ENCODE data around the gene ATP2C2.
"Not testable (repeated sequence)": the region's sequence is repeated elsewhere in the genome, so short reads cannot be mapped to it uniquely, and the experiment has no call there.

Gene ATP2C2

DNA sequence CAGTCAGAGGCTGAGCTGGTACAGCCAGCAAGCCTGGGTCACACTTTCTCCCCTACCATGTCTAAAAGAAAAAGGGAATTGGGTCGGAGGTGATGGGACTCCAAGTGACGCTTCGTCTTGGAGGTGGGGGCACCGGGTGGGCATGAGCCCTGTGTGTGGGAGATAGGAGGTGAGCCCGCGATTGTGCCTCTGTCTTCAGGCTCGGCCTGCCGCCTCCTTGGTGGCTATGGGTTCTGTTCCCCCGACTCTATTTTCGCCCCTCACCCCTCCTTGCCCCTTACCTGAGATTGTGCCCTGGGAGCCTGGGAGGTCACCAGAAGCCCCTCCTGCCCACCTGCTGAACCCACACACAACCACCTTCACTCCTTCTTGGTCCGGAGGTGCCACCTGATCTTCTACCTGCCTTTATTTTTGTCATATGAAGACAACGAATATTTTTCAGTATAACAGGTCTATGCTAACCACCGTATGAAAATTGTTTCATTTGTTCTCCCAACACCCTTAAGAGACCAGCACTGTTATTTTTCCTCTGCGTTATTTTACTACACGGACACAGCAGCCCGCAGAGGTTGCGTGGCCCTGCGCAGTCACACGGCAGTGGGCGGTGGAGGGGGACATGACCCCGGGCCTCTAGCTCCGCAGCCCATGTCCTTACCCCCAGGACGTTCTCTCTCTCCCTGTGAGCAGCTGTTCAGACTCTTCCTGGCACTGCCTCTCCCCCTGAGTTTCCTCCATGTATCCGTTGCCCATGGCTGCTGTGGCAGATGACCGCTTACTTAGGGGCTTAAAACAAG lies 49.9 kb downstream of the ATP2C2 start:
- in situ Hi-C loops (cut with MboI; ENCODE audit: low sequenced_read_pairs) = no loop called here

- in situ Hi-C loops (cut with MboI; ENCODE audit: low sequenced_read_pairs) = no loop called here
Measured at GRCh38 chr16:84419730-84420129, 51.4 kb downstream of the ATP2C2 start.

- in situ Hi-C loops (cut with MboI; ENCODE audit: low sequenced_read_pairs) = not testable (repeated sequence)
Measured at GRCh38 chr16:84420556-84420955, 52.2 kb downstream of the ATP2C2 start.

- in situ Hi-C loops (cut with MboI; ENCODE audit: low sequenced_read_pairs) = no loop called here
Measured at GRCh38 chr16:84421081-84421937, 53.0 kb downstream of the ATP2C2 start.

DNA sequence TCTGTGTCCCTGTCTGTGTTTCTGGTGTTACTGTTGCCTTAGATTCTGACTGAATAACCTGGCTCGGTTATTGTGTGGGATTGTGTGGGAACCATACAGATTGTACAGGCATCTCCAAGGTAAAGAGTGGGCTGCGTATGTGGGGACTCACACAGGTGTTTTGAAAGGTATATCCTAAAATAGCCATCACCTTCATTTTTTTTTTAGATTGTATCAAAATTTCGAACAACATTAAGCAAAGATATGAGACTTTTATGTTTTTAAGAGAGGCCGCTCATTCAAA lies 53.5 kb downstream of the ATP2C2 start:
- in situ Hi-C loops (cut with MboI; ENCODE audit: low sequenced_read_pairs) = no loop called here

GRCh38 chr16:84423416-84423837 lies 55.1 kb downstream of the ATP2C2 start:
- in situ Hi-C loops (cut with MboI; ENCODE audit: low sequenced_read_pairs) = no loop called here

DNA sequence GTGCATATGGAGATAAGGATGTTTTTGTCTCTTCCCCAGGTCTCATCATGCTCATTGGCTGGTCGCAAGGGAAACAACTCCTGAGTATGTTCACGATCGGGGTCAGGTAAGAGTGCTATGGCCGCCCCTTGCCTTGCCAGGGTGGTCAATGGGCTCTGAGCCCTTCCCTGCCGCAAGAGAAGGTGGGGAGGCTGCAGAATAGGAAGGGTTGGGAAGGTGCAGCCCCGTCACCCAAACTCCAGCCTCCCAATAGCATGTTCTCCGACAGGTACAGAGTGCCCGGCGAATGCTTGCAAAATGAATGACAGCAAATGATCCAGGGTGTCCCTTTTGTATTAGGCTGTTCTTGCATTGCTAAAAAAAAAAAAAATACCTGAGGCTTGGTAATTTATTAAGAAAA lies 57.4 kb downstream of the ATP2C2 start:
- in situ Hi-C loops (cut with MboI; ENCODE audit: low sequenced_read_pairs) = no loop called here

DNA sequence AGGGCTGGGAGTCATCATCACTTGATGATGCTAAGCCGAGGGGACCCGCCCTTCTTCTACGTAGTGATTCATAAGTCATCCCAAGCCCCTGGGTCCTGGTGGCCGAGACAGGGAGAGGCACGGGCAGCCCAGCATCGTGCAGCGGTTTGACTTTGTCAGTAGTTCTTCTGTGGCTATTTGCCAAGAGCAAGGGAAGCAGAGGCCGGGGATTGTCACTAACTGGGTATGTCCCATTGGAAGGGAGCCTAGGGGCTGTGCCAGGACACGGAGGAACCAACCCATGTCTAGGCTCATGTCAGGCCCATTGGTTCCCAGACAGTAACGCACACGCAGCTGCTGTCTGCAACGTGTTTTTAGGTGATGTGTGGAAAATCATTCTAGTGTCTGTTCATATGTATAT lies 58.5 kb downstream of the ATP2C2 start:
- in situ Hi-C loops (cut with MboI; ENCODE audit: low sequenced_read_pairs) = no loop called here

- in situ Hi-C loops (cut with MboI; ENCODE audit: low sequenced_read_pairs) = no loop called here
Measured at GRCh38 chr16:84427553-84427952, 59.2 kb downstream of the ATP2C2 start.

GRCh38 chr16:84430860-84431259 lies 62.5 kb downstream of the ATP2C2 start:
- in situ Hi-C loops (cut with MboI; ENCODE audit: low sequenced_read_pairs) = no loop called here

DNA sequence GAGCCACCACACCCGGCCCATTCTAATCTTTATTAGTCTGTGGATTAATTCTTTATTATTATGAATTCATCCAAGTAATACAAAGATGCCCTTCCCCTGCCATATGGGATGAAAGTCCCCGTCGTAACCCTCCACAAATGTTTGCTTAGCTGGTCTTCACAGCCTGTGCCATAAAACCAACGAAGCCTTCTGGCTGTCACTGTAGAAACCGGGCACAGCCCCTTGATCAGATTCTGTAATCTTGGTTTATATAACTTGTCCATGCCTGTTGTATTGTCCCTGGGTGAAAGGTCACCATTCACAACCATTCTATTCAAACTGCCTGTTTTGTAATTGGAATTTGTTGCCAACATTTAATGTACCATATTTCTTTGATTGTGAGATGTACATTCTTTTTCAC lies 66.5 kb downstream of the ATP2C2 start:
- in situ Hi-C loops (cut with MboI; ENCODE audit: low sequenced_read_pairs) = no loop called here

DNA sequence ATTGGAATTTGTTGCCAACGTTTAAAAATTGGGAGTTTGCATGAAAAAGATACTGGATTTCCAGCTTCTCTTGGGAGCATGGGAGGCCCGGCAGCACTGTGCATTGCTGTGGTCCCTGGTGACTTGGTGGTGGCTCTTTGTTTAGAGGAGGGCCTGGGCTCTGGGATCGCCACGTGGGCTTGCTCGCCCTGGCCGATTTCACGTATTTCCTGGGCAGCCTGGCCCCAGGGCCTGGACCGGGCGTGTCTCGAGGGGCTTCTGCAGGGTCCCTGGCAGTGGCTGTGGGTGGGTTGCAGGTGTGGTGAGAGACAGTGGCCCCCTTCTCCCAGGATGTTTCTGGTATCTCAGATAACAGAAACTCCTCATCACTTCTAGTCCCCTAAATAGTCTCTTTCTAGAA lies 67.9 kb downstream of the ATP2C2 start:
- in situ Hi-C loops (cut with MboI; ENCODE audit: low sequenced_read_pairs) = no loop called here

DNA sequence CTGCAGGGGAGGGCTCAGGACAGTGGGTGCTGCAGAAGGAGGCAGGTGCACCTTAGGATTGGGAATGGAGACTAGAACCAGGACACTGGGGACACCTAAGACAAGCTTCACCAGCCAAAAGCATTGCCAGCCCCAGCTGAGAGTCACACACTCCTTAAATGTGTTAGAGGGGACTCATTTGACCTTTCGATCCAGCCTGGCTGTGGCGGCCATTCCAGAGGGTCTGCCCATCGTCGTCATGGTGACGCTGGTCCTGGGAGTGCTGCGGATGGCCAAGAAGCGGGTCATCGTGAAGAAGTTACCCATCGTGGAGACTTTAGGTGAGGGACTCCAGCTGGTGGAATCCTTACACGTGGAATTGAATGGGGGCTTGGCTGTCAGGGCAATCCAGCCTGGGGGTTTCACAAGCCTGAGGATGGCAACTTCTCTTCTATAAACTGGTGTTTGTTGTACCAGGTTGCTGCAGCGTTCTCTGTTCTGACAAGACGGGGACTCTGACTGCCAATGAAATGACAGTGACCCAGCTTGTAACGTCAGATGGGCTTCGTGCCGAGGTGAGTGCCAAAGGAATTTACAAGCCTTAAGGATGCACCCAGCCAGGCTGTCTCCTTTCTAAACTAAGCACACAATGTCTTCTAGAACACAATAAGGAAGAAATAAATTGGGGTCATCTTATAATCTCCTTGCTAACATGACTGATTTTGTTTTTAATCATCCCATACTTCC lies 70.8 kb downstream of the ATP2C2 start:
- in situ Hi-C loops (cut with MboI; ENCODE audit: low sequenced_read_pairs) = no loop called here

- in situ Hi-C loops (cut with MboI; ENCODE audit: low sequenced_read_pairs) = no loop called here
Measured at GRCh38 chr16:84442416-84443145, 74.2 kb downstream of the ATP2C2 start.

GRCh38 chr16:84443166-84443802 lies 74.9 kb downstream of the ATP2C2 start:
- in situ Hi-C loops (cut with MboI; ENCODE audit: low sequenced_read_pairs) = no loop called here

DNA sequence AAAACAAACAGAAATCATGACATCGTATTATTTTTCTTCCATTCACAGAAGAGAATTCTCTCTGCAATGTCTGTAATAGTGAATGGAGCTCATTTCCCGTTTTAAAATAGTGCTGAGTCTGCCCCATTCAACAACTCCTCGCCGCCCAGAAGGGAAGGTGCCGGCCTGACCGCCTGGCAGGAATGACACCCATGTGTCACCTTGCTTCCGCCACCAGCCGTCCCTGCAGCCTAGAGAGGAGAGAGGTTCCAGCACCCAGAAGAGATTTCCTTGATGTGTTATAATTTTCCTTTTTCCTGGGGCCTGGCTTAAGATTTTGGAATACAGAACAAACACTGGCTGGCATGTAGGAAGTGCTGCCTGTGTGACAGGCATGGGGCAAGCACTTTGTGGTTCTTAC lies 76.1 kb downstream of the ATP2C2 start:
- in situ Hi-C loops (cut with MboI; ENCODE audit: low sequenced_read_pairs) = no loop called here

DNA sequence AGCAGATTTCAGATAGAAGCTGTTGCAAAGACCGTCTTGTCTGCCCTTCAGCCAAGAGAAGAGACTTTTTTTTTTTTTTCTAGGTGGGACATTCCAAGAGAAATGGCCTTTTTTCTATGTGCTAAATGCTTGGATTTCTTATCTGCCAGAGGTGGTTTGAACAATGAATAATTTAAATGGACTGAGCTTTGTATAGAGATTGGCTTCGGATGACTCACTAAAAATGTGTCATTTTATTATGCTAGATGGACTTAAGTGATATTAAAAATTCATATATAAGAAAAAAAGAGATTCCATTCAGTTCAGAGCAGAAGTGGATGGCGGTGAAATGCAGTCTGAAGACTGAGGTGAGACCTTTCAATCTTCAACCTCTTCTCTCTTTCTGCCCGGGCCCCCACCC lies 77.7 kb downstream of the ATP2C2 start:
- in situ Hi-C loops (cut with MboI; ENCODE audit: low sequenced_read_pairs) = no loop called here

DNA sequence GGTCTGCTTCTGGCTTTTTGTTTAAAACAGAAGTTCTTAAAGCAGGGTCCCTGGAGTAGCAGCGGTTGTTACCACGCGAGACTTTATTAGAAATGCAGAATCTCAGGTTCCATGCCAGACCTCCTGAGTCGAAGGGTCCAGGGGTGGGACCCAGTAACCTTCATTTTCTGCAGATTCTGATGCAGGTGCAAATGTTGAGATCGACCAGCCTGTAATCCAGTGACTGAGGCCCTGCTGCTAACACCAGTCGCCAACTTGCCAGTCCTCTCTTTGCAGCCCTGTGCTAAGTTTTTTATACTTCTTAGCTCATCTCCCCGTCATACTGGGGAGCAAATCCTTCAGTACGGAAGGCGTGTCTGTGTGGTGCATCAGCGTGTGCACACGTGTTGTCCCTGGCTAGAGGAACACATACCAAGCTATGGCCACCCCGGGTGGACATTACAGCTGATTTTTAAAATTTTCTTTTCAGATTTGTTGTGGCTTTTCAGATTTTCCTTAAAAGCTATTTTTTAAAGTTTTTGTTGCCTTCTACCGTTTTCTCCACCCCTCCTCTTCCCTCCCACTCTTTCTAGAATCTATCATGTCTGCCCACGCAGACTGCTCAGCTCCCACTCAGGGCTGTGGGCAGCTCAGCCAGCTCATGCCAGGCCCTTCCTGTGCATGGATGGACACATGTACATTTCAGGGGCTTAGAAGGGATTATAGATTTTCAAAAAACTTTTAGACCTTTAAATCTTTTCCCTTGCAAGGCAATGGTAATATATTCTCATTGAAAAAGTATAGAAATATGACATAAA lies 78.5 kb downstream of the ATP2C2 start:
- in situ Hi-C loops (cut with MboI; ENCODE audit: low sequenced_read_pairs) = no loop called here

DNA sequence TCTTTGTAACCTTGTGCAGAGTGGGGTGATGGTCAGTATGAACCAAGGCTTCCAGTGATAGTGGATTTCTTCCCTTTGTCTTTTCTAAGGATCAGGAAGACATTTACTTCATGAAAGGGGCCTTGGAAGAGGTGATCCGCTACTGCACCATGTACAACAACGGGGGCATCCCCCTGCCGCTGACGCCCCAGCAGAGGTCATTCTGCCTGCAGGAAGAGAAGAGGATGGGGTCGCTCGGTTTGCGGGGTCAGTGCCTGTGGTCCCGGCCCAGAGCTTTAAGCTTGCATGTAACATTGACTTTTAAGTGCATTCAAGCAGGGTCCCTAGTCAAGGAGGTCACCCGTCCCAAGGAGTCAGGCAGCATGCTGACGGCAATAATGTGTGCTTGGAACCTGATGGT lies 80.1 kb downstream of the ATP2C2 start:
- in situ Hi-C loops (cut with MboI; ENCODE audit: low sequenced_read_pairs) = no loop called here
